Right atrium auricular region (tissue), 2 donors: ENCODE results near the gene DLG2. TPM values are rescaled to one million over a fixed set of nuclear protein-coding genes. Genes with fewer than 3 reads are reported as not detected.

Experiments used
- DNase-seq: peaks from one replicate; pipeline ENCODE4 v3.0.0-alpha.2; 2019; ENCODE audit warnings: low spot score
- H3K27ac ChIP-seq, 2 donors: fragments of 200-600 bp; sonication (generic); 1 replicate in 1 of 2; 2 replicates in 1 of 2; pipeline ENCODE4 v1.5.1; 2016 to 2019
- H3K27me3 ChIP-seq, 2 donors: fragments of 200-600 bp; sonication (generic); one replicate each; pipeline versions ENCODE4 v1.5.1 to v1.6.0; 2017 to 2019
- H3K36me3 ChIP-seq: fragments of 200-600 bp; sonication (generic); one replicate; pipeline ENCODE4 v1.5.1; 2016
- H3K4me1 ChIP-seq, 2 donors: fragments of 200-600 bp; sonication (generic); one replicate each; pipeline versions ENCODE4 v1.5.1 to v1.6.0; 2017 to 2019
- H3K4me3 ChIP-seq, 2 donors: fragments of 200-600 bp; sonication (generic); 1 replicate in 1 of 2; 2 replicates in 1 of 2; pipeline ENCODE4 v1.5.1; 2017 to 2019; ENCODE audit warnings: mild to moderate bottlenecking in 1 of 2, moderate library complexity in 1 of 2
- H3K9me3 ChIP-seq, 2 donors: fragments of 200-600 bp; sonication (generic); one replicate each; pipeline ENCODE4 v1.5.1; 2019
- total RNA-seq, 2 donors: library from RNA; depleted of rRNA; stranded (reverse); fragments of >200 nt; gene quantifications; one replicate each; pipeline ENCODE4 v1.1.0, GENCODE V29; 2016
- TF ChIP-seq, protein P1 (sequence below), 2 donors: fragments of 200-600 bp; sonication (generic); IDR thresholded peaks; one replicate each; pipeline ENCODE4 v1.5.1; 2019; ENCODE audit warnings: antibody characterized with exemption in 2 of 2

DLG2 gene
- total RNA-seq, 2 donors from 2014 or later, result 6.6 to 6.7 TPM

DNA sequence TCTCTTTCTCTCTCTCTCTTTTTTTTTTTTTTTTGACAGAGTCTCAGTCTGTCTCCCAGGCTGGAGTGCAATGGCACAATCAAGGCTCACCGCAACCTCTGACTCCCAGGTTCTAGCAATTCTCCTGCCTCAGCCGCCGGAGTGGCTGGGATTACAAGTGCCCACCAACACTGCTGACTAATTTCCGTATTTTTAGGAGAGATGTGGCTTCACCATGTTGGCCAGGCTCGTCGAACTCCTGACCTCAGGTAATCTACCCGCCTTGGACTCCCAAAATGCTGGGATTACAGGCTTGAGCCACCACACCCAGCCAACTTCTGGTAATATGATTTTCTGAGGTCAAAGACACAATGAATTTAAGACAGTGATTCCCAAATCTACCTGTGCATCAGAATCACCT, 1681.2 kb downstream of the DLG2 start:
- TF ChIP-seq, protein P1, sequence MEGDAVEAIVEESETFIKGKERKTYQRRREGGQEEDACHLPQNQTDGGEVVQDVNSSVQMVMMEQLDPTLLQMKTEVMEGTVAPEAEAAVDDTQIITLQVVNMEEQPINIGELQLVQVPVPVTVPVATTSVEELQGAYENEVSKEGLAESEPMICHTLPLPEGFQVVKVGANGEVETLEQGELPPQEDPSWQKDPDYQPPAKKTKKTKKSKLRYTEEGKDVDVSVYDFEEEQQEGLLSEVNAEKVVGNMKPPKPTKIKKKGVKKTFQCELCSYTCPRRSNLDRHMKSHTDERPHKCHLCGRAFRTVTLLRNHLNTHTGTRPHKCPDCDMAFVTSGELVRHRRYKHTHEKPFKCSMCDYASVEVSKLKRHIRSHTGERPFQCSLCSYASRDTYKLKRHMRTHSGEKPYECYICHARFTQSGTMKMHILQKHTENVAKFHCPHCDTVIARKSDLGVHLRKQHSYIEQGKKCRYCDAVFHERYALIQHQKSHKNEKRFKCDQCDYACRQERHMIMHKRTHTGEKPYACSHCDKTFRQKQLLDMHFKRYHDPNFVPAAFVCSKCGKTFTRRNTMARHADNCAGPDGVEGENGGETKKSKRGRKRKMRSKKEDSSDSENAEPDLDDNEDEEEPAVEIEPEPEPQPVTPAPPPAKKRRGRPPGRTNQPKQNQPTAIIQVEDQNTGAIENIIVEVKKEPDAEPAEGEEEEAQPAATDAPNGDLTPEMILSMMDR (IDR thresholded peaks at IDR 0.05), result no peak

DNA sequence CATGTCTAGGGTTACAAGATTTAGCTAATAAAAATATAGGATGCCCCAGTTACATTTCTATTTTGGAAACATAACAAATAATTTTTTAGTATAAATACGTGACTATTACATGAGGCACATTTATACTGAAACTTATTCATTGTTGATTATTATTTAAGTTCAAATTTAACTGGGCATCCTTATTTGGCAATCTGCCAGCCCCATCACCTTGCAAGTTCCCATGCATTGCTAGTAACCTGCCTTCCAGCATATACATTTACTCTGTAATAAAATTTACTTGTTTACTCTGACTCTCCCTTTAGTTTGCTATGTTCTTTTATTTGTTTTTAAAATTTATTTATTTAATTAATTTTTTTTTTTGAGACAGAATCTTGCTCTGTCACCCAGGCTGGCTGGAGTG, 1686.1 kb downstream of the DLG2 start:
- Histone ChIP-seq H3K36me3 (no peaks in the 10 kb centered on the region), H3K27me3 (no peaks in the 10 kb centered on the region), H3K27ac (no peak overlapping the region), H3K4me3 (no peak overlapping the region), H3K9me3 (no peaks in the 10 kb centered on the region), H3K4me1 (no peaks in the 10 kb centered on the region)
- no peak for DNase-seq
- TF ChIP-seq, protein P1 (IDR thresholded peaks at IDR 0.05), result no peak

More for the DNA sequence above, 1681.2 kb downstream of the DLG2 start:
- Histone ChIP-seq H3K9me3 (no peaks in the 10 kb centered on the region), H3K27me3 (no peaks in the 10 kb centered on the region), H3K36me3 (no peaks in the 10 kb centered on the region), H3K4me1 (no peaks in the 10 kb centered on the region), H3K27ac (no peak overlapping the region), H3K4me3 (no peak overlapping the region)
- no peak for DNase-seq

DNA sequence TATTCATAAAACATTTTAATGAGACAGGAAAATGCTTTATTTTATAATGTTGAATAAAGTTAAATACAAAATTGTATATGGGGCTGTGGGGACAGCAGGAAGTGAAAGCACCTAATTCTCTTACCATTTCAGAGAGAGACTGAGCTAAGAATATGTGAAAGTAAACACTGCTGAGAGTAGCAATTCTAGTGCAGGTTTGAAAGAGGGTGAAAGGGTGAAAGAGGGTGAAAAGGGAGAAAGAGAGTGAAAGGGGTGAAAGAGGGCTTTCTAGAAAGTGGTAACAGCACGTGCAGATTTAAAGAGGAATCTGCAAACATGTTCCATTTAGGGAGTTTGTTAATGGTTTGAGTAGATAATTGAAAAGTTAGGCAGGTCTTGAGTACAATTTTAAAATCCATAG, 1689.0 kb downstream of the DLG2 start:
- H3K9me3 ChIP-seq, result no peaks in the 10 kb centered on the region
- no peak for DNase-seq
- TF ChIP-seq, protein P1 (IDR thresholded peaks at IDR 0.05), result no peak
- no peak overlapping the region for H3K27ac ChIP-seq
- no peak overlapping the region for H3K4me3 ChIP-seq
- no peaks in the 10 kb centered on the region for H3K36me3 ChIP-seq
- no peaks in the 10 kb centered on the region for H3K27me3 ChIP-seq
- H3K4me1 ChIP-seq, result no peaks in the 10 kb centered on the region

DNA sequence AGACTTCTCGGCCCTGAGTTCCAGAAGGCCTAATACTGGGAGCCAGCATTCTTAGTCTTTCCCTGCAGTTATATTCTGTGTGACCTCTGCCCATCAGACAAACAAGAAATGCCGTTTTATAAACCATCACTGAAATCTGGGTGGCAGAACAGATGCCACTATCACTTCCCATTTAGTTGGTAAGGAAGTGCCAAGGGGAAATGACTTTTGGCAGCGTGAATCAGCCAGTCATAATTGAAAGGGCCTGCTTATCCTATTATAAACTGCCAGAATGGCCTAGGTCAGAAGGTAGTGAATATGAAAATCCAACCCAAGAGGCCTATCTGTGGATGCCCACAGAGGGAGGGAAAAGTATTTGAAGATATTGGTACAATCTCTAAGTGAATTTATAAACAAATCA, 1694.1 kb downstream of the DLG2 start:
- H3K27ac ChIP-seq, result no peak overlapping the region
- no peak overlapping the region for H3K4me3 ChIP-seq
- DNase-seq, result no peak
- TF ChIP-seq, protein P1 (IDR thresholded peaks at IDR 0.05), result no peak
- no peaks in the 10 kb centered on the region for H3K36me3 ChIP-seq
- H3K27me3 ChIP-seq, result no peaks in the 10 kb centered on the region
- H3K9me3 ChIP-seq, result no peaks in the 10 kb centered on the region
- H3K4me1 ChIP-seq, result no peaks in the 10 kb centered on the region

DNA sequence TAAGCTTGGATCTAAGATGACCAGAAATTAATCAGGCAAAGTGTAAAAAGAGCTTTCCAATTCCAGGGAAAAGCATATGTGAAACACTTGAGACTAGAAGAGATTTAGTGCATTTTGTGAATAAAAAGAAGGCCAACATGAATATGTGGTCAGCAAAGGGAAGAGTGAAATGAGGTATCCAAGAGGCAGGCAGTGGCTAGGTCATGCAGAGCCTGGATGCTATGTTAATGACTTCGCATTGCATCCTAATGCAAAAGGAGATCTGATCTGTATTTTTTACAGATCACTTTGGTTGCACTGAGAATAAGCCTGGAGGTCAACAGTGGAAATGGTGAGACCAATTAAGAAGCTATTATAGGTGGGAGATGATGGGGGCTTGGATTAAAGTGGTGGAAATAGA, 1699.7 kb downstream of the DLG2 start:
- Histone ChIP-seq H3K4me3 (no peak overlapping the region), H3K27me3 (no peaks in the 10 kb centered on the region), H3K36me3 (no peaks in the 10 kb centered on the region), H3K4me1 (no peaks in the 10 kb centered on the region), H3K9me3 (no peaks in the 10 kb centered on the region), H3K27ac (no peak overlapping the region)
- TF ChIP-seq, protein P1 (IDR thresholded peaks at IDR 0.05), result no peak
- DNase-seq, result no peak

DNA sequence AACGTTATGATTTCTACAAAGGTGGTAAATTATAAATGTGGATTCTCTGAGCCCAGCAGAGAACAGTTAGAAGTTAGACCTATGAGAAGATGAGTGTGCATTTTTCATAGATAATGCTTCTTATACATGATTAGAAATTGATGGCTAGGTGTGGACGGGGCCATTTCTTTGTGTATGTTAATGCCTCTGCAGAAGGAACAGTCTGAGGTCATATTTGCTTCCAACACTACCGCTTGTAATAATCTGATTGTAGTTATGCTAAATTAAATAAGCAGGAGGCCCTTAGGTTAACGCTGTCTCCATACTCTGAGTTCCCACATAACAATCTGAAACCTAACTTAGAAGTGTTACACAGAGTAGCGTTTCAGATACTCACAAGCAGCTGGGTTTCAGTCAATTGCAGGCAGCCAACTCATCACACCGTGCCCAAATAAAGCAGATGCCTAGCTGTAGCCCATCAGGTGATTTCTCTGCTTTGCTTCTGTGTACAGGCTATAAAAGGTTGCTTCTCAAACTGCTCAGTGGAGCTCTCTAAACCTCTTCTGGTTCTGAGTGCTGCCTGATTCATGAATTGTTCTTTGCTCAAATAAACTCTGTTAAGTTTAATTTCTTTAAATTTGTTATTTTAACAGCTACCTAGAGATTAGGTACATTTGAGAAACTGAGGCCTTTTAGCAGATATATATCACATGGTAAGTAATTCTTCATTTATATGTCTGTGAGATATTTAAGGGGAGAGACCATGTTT, 1702.2 kb downstream of the DLG2 start:
- no peak for DNase-seq
- TF ChIP-seq, protein P1 (IDR thresholded peaks at IDR 0.05), result no peak
- Histone ChIP-seq H3K27me3 (no peaks in the 10 kb centered on the region), H3K4me1 (no peaks in the 10 kb centered on the region), H3K4me3 (no peak overlapping the region), H3K36me3 (no peaks in the 10 kb centered on the region), H3K9me3 (no peaks in the 10 kb centered on the region), H3K27ac (no peak overlapping the region)
